K562 (cell line): ENCODE data around the gene POPDC3. TPM values are rescaled to one million over a fixed set of nuclear protein-coding genes. Genes with fewer than 3 reads are reported as not detected.
"Not testable (repeated sequence)": the region's sequence is repeated elsewhere in the genome, so short reads cannot be mapped to it uniquely, and the experiment has no call there.

Source experiments
- ATAC-seq: fragments of 200-7000 bp; cut with Tn5 transposase; 3 replicates; pipeline ENCODE4 v1.9.1; 2020; ENCODE audit warnings: moderate library complexity
- BruUV-seq: library from RNA; stranded (reverse); fragments of 400-500 nt; replicated peaks from 2 replicates; lab custom pipeline; 2021; lab: Mats Ljungman, UMichigan
- CTCF ChIA-PET: fragments of 300-600 bp; formaldehyde crosslinking; extraction: SDS; loops from one replicate; lab custom pipeline; 2021; ENCODE audit warnings: low intra/inter-chr PET ratio; lab: Yijun Ruan, JAX
- POLR2A ChIA-PET: fragments of 300-600, 350-650 bp; sonication (Branson Sonifier 250); formaldehyde crosslinking; extraction: SDS; loops from one replicate; lab custom pipeline; 2021; ENCODE audit warnings: antibody characterized with exemption, inconsistent platforms; lab: Yijun Ruan, JAX
- DNase-seq, 4 experiments: peaks; one replicate each; pipeline versions ENCODE4 v3.0.0 to v3.0.0-alpha.2; 2011 to 2018; ENCODE audit warnings: low spot score in 3 of 4, mixed read lengths in 3 of 4; ENCODE audit errors: extremely low read depth in 1 of 4
- FAIRE-seq: peaks from 2 replicates; lab custom pipeline; 2011; peaks lifted over from hg19 to GRCh38; lab: Jason Lieb, UNC
- H2AFZ ChIP-seq: 2 replicates; pipeline ENCODE4 v1.6.0; 2011; ENCODE audit warnings: low read depth, low read length, control low read depth, inconsistent platforms
- H3K27ac ChIP-seq: fragments of 200-600 bp; 3 replicates; pipeline ENCODE4 v1.8.0; 2011; ENCODE audit warnings: low read depth, mild to moderate bottlenecking, control low read depth, inconsistent platforms, low read length, moderate library complexity, mixed read lengths; ENCODE audit errors: extremely low read depth
- H3K27me3 ChIP-seq, 2 experiments: fragments of 300-600 bp in 1 of 2; 2 replicates in 1 of 2; 3 replicates in 1 of 2; pipeline versions ENCODE4 v1.6.0 to v1.8.0; 2011; ENCODE audit warnings: inconsistent platforms in 2 of 2, low read length in 2 of 2, mild to moderate bottlenecking in 1 of 2, mixed read lengths in 1 of 2, moderate library complexity in 1 of 2; ENCODE audit not compliant: control insufficient read depth in 2 of 2, insufficient read depth in 2 of 2
- H3K36me3 ChIP-seq: fragments of 300-600 bp; 3 replicates; pipeline ENCODE4 v1.8.0; 2011; ENCODE audit warnings: mild to moderate bottlenecking, low read length, inconsistent platforms; ENCODE audit not compliant: control insufficient read depth, insufficient read depth
- H3K4me1 ChIP-seq, 2 experiments: fragments of 200-600 bp in 1 of 2; replicated peaks in 1 of 2; 2 replicates in 1 of 2; 3 replicates in 1 of 2; pipeline versions ENCODE4 v1.5.1 to v1.8.0; 2011; ENCODE audit warnings: inconsistent platforms in 2 of 2, low read length in 2 of 2, mild to moderate bottlenecking in 1 of 2, mixed read lengths in 1 of 2, moderate library complexity in 1 of 2; ENCODE audit not compliant: control insufficient read depth in 2 of 2, insufficient read depth in 2 of 2
- H3K4me2 ChIP-seq: 2 replicates; pipeline ENCODE4 v1.6.1; 2011; ENCODE audit warnings: low read length, control low read depth, inconsistent platforms, mixed read lengths; ENCODE audit not compliant: insufficient read depth
- H3K4me3 ChIP-seq: fragments of 200-600 bp; sonication (generic), shearing (Covaris generic); 2 replicates; pipeline ENCODE4 v1.5.1; 2016; ENCODE audit warnings: control low read depth, inconsistent platforms
- H3K79me2 ChIP-seq: fragments of 200-600 bp; 3 replicates; pipeline ENCODE4 v1.8.0; 2011; ENCODE audit warnings: low read length, inconsistent platforms; ENCODE audit not compliant: control insufficient read depth, insufficient read depth
- H3K9ac ChIP-seq, 2 experiments: 2 replicates each; pipeline versions ENCODE4 v1.6.0 to v1.6.1; 2011; ENCODE audit warnings: low read depth in 2 of 2, low read length in 2 of 2, control low read depth in 1 of 2, inconsistent platforms in 1 of 2, mild to moderate bottlenecking in 1 of 2, mixed read lengths in 1 of 2; ENCODE audit not compliant: insufficient read depth in 1 of 2
- H3K9me1 ChIP-seq: one replicate; pipeline ENCODE4 v1.6.0; 2011; ENCODE audit warnings: inconsistent platforms, mild to moderate bottlenecking, low read length, moderate library complexity; ENCODE audit not compliant: control insufficient read depth, insufficient read depth
- H3K9me3 ChIP-seq: replicated peaks from 2 replicates; pipeline ENCODE4 v1.5.1; 2011; ENCODE audit warnings: low read depth, low read length, inconsistent platforms; ENCODE audit not compliant: control insufficient read depth, insufficient read depth
- H4K20me1 ChIP-seq: replicated peaks from 2 replicates; pipeline ENCODE4 v1.6.1; 2011; ENCODE audit warnings: low read length, inconsistent platforms, mixed read lengths; ENCODE audit not compliant: control insufficient read depth, insufficient read depth
- SP2 ChIP-seq: IDR thresholded peaks from 2 replicates; pipeline ENCODE4 v1.6.1; 2011; ENCODE audit warnings: mild to moderate bottlenecking, low read depth, low read length, moderate library complexity; ENCODE audit not compliant: poor library complexity, severe bottlenecking; ENCODE audit errors: extremely low read depth
- THAP12 ChIP-seq: fragments of 250-450 bp; sonication (Bioruptor Pico); IDR thresholded peaks from 2 replicates; pipeline ENCODE4 v1.9.0; 2021; ENCODE audit warnings: mild to moderate bottlenecking, inconsistent platforms
- ZNF146 ChIP-seq: IDR thresholded peaks from one replicate; pipeline ENCODE4 v1.6.1; 2018; ENCODE audit warnings: missing compliant biosample characterization; ENCODE audit not compliant: unreplicated experiment
- WGBS: fragments of 100-300 bp; shearing (Covaris generic); methylation state at CpG from one replicate; pipeline ENCODE4 v1.1.6; 2016; ENCODE audit warnings: low coverage, mixed read lengths; ENCODE audit not compliant: insufficient coverage; ENCODE audit errors: missing lambda C conversion rate; 5-methylcytosine and 5-hydroxymethylcytosine counted together
- in situ Hi-C: fragments of 300-500 bp; cut with MboI; formaldehyde crosslinking; loops from 4 replicates; pipeline ENCODE4 v1.15.0; 2018; ENCODE audit warnings: inconsistent platforms, mixed read lengths
- intact Hi-C: fragments of 100-400 bp; cut with micrococcal nuclease; formaldehyde crosslinking; loops from 2 replicates; pipeline ENCODE4 v1.14.2; 2022
- polyA plus RNA-seq, 8 experiments: library from polyadenylated mRNA; depleted of rRNA in 4 of 8; stranded (reverse) in 5 of 8; unstranded in 3 of 8; fragments of >200 nt; fragmentation: Nextera tagmentation in 2 of 8; fragmentation: Illumina TruSeq in 1 of 8; extraction: Ambion mirVana in 2 of 8; extraction: Trizol in 1 of 8; gene quantifications; 2 replicates each; pipeline versions ENCODE4 v1.2.1 to v1.2.3, GENCODE V29; 2011 to 2014; ENCODE audit warnings: inconsistent platforms in 1 of 8, missing spikeins in 1 of 8
- total RNA-seq, 7 experiments: library from RNA; depleted of rRNA in 6 of 7; stranded (reverse); fragments of >200 nt in 6 of 7; fragmentation: Illumina TruSeq in 2 of 7; extraction: Trizol in 2 of 7; gene quantifications; 2 replicates each; pipeline versions ENCODE4 v1.2.1 to v1.2.3, GENCODE V29; 2011 to 2021; ENCODE audit warnings: low replicate concordance in 1 of 7

POPDC3 gene
- total and polyA plus RNA-seq, 9 of the 15 experiments (the other 6 are each of a cell fraction or from before 2014, with no cell fraction given) = 4.0 to 11.8 (median 5.4) TPM

GRCh38 chr6:105174512-105174911 is 5.3 kb downstream of the POPDC3 start:
- H3K36me3 ChIP-seq = no peaks in the 10 kb centered on the region
- no peak for DNase-seq
- peak overlapping the region; percentile 1; the same call in 1 of the 2 replicates for H3K4me2 ChIP-seq
- no TSS peak for BruUV-seq
- no peak for FAIRE-seq
- TF ChIP-seq THAP12 (no peak), SP2 (no peak)
- in situ Hi-C loops = no loop called here
- H4K20me1 ChIP-seq = no peaks in the 10 kb centered on the region
- H3K27me3 ChIP-seq = no peaks in the 10 kb centered on the region
- peak overlapping the region; percentile 5; the same call in 1 of the 2 replicates for H2AFZ ChIP-seq
- intact Hi-C loops = no loop called here
- POLR2A ChIA-PET = interaction anchor here (1.1 kb wide), 1 partner anchor 10 kb away, joined by 5 read pairs; no protein-coding TSS in a partner anchor
- H3K27ac ChIP-seq = no peak overlapping the region
- ATAC-seq = no peak
- no peak overlapping the region for H3K9ac ChIP-seq
- H3K9me3 ChIP-seq = no peaks in the 10 kb centered on the region
- peaks cover 5% of the 10 kb centered on the region; the same call in 1 of the 3 replicates for H3K79me2 ChIP-seq
- no peak overlapping the region for H3K4me3 ChIP-seq
- CTCF ChIA-PET = no interaction called here
- 16% methylated on average over 6 of the region's 6 CpGs for WGBS
- peaks cover 0 to 2% of the 10 kb centered on the region in 2 experiments; a peak in 1 of 5 replicates for H3K4me1 ChIP-seq
- H3K9me1 ChIP-seq = no peaks in the 10 kb centered on the region

GRCh38 chr6:105172515-105172914 is 7.3 kb downstream of the POPDC3 start:
- CTCF ChIA-PET, intact Hi-C loops, ATAC-seq, H3K27ac ChIP-seq, H3K27me3 ChIP-seq, H4K20me1 ChIP-seq, BruUV-seq, H3K4me2 ChIP-seq, H3K79me2 ChIP-seq, H3K9me3 ChIP-seq, H3K4me1 ChIP-seq, H3K9me1 ChIP-seq, H3K9ac ChIP-seq, in situ Hi-C loops, POLR2A ChIA-PET, H3K36me3 ChIP-seq, FAIRE-seq, DNase-seq, H2AFZ ChIP-seq, H3K4me3 ChIP-seq: not testable (repeated sequence)
- WGBS = 20% methylated on average over 1 of the region's 4 CpGs
- peak; percentile 45 for TF ChIP-seq ZNF146
